ENCODE results near the gene ZPBP. TPM values are rescaled to one million over a fixed set of nuclear protein-coding genes. Genes with fewer than 3 reads are reported as not detected.

ZPBP gene
- total and polyA plus RNA-seq, 4 donors = 0.05 to 0.17 (median 0.14) TPM; not detected in 1

GRCh38 chr7:50141131-50141530 lies 48.1 kb upstream of the ZPBP start:
- H3K9me3 ChIP-seq (ENCODE audit: control insufficient read depth in 4 of 4, low read length in 3 of 4) = no peaks in the 10 kb centered on the region
- TF ChIP-seq SP1 (IDR thresholded peaks at IDR 0.05) (no peak), JUND (IDR thresholded peaks at IDR 0.05) (no peak), FOXA1 (IDR thresholded peaks at IDR 0.05) (no peak), FOXA2 (IDR thresholded peaks at IDR 0.05) (no peak)
- TF ChIP-seq, protein P1, sequence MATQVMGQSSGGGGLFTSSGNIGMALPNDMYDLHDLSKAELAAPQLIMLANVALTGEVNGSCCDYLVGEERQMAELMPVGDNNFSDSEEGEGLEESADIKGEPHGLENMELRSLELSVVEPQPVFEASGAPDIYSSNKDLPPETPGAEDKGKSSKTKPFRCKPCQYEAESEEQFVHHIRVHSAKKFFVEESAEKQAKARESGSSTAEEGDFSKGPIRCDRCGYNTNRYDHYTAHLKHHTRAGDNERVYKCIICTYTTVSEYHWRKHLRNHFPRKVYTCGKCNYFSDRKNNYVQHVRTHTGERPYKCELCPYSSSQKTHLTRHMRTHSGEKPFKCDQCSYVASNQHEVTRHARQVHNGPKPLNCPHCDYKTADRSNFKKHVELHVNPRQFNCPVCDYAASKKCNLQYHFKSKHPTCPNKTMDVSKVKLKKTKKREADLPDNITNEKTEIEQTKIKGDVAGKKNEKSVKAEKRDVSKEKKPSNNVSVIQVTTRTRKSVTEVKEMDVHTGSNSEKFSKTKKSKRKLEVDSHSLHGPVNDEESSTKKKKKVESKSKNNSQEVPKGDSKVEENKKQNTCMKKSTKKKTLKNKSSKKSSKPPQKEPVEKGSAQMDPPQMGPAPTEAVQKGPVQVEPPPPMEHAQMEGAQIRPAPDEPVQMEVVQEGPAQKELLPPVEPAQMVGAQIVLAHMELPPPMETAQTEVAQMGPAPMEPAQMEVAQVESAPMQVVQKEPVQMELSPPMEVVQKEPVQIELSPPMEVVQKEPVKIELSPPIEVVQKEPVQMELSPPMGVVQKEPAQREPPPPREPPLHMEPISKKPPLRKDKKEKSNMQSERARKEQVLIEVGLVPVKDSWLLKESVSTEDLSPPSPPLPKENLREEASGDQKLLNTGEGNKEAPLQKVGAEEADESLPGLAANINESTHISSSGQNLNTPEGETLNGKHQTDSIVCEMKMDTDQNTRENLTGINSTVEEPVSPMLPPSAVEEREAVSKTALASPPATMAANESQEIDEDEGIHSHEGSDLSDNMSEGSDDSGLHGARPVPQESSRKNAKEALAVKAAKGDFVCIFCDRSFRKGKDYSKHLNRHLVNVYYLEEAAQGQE (IDR thresholded peaks at IDR 0.05) = no peak
- TF ChIP-seq, protein P2, sequence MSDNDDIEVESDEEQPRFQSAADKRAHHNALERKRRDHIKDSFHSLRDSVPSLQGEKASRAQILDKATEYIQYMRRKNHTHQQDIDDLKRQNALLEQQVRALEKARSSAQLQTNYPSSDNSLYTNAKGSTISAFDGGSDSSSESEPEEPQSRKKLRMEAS (IDR thresholded peaks at IDR 0.05) = no peak
- H3K4me1 ChIP-seq (ENCODE audit: control insufficient read depth in 4 of 4, insufficient read depth in 4 of 4, low read length in 3 of 4) = no peaks in the 10 kb centered on the region
- WGBS = 74% methylated on average over 5 of the region's 5 CpGs
- H3K27ac ChIP-seq (ENCODE audit: low read depth in 1 of 2, low read length in 2 of 2) = no peak overlapping the region
- no peak overlapping the region for H3K4me3 ChIP-seq (ENCODE audit: low read depth in 1 of 3, low read length in 3 of 3)
- no peak overlapping the region for H3K9ac ChIP-seq (ENCODE audit: low read depth in 1 of 2, low read length in 2 of 2)
- H3K27me3 ChIP-seq (ENCODE audit: control insufficient read depth in 4 of 4, insufficient read depth in 4 of 4, low read length in 3 of 4) = peaks cover 0 to 2% (median 0%) of the 10 kb centered on the region in 4 donors
- DNase-seq (ENCODE audit: low spot score) = no peak
- H3K36me3 ChIP-seq (ENCODE audit: control insufficient read depth in 4 of 4, insufficient read depth in 3 of 4, low read depth in 1 of 4, low read length in 3 of 4) = no peaks in the 10 kb centered on the region

- no peaks in the 10 kb centered on the region for H3K9me3 ChIP-seq (ENCODE audit: control insufficient read depth in 4 of 4, low read length in 3 of 4)
- no peak overlapping the region for H3K27ac ChIP-seq (ENCODE audit: low read depth in 1 of 2, low read length in 2 of 2)
- TF ChIP-seq RXRA (IDR thresholded peaks at IDR 0.05) (no peak), EGR1 (IDR thresholded peaks at IDR 0.05; ENCODE audit: low read depth in 2 of 2) (no peak), SP1 (IDR thresholded peaks at IDR 0.05) (no peak), ZBTB33 (IDR thresholded peaks at IDR 0.05) (no peak), FOXA1 (IDR thresholded peaks at IDR 0.05) (no peak), NR2F2 (IDR thresholded peaks at IDR 0.05) (no peak), RAD21 (IDR thresholded peaks at IDR 0.05) (no peak), GABPA (IDR thresholded peaks at IDR 0.05 in 1 of 2, conservative IDR thresholded peaks at IDR 0.05 in 1 of 2) (no peak), YY1 (IDR thresholded peaks at IDR 0.05) (no peak), HNF4A (conservative IDR thresholded peaks at IDR 0.05) (no peak), FOXA2 (IDR thresholded peaks at IDR 0.05) (no peak), TAF1 (conservative IDR thresholded peaks at IDR 0.05) (no peak), HNF4G (IDR thresholded peaks at IDR 0.05) (no peak), JUND (IDR thresholded peaks at IDR 0.05) (no peak)
- TF ChIP-seq, protein P3, sequence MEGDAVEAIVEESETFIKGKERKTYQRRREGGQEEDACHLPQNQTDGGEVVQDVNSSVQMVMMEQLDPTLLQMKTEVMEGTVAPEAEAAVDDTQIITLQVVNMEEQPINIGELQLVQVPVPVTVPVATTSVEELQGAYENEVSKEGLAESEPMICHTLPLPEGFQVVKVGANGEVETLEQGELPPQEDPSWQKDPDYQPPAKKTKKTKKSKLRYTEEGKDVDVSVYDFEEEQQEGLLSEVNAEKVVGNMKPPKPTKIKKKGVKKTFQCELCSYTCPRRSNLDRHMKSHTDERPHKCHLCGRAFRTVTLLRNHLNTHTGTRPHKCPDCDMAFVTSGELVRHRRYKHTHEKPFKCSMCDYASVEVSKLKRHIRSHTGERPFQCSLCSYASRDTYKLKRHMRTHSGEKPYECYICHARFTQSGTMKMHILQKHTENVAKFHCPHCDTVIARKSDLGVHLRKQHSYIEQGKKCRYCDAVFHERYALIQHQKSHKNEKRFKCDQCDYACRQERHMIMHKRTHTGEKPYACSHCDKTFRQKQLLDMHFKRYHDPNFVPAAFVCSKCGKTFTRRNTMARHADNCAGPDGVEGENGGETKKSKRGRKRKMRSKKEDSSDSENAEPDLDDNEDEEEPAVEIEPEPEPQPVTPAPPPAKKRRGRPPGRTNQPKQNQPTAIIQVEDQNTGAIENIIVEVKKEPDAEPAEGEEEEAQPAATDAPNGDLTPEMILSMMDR (IDR thresholded peaks at IDR 0.05; ENCODE audit: low read depth, low read length, missing input control) = no peak
- TF ChIP-seq, protein P4, sequence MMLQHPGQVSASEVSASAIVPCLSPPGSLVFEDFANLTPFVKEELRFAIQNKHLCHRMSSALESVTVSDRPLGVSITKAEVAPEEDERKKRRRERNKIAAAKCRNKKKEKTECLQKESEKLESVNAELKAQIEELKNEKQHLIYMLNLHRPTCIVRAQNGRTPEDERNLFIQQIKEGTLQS (IDR thresholded peaks at IDR 0.05) = no peak
- TF ChIP-seq, protein P1 (IDR thresholded peaks at IDR 0.05) = no peak
- TF ChIP-seq, protein P2 (IDR thresholded peaks at IDR 0.05) = no peak
- no peaks in the 10 kb centered on the region for H3K4me1 ChIP-seq (ENCODE audit: control insufficient read depth in 4 of 4, insufficient read depth in 4 of 4, low read length in 3 of 4)
- H3K9ac ChIP-seq (ENCODE audit: low read depth in 1 of 2, low read length in 2 of 2) = no peak overlapping the region
- H3K4me3 ChIP-seq (ENCODE audit: low read depth in 1 of 3, low read length in 3 of 3) = no peak overlapping the region
- H3K27me3 ChIP-seq (ENCODE audit: control insufficient read depth in 4 of 4, insufficient read depth in 4 of 4, low read length in 3 of 4) = peaks cover 0 to 2% (median 0%) of the 10 kb centered on the region in 4 donors
- no peaks in the 10 kb centered on the region for H3K36me3 ChIP-seq (ENCODE audit: control insufficient read depth in 4 of 4, insufficient read depth in 3 of 4, low read depth in 1 of 4, low read length in 3 of 4)
- 73% methylated on average over 5 of the region's 5 CpGs for WGBS
- no peak for DNase-seq (ENCODE audit: low spot score)
Observed at GRCh38 chr7:50140688-50141087, 47.6 kb upstream of the ZPBP start.

All from liver (tissue), 9 donors.